HEK293 (cell line): ENCODE data around the gene TP63.

Experiments used
- CTCF ChIA-PET: fragments of 350-600 bp; formaldehyde crosslinking; extraction: SDS; loops from one replicate; lab custom pipeline; 2021; ENCODE audit warnings: antibody characterized with exemption; lab: Yijun Ruan, JAX
- POLR2A ChIA-PET: fragments of 300-600 bp; formaldehyde crosslinking; extraction: SDS; loops from one replicate; lab custom pipeline; 2020; ENCODE audit warnings: antibody characterized with exemption, inconsistent platforms; lab: Yijun Ruan, JAX
- H3K27ac ChIP-seq: fragments of 200-500 bp; sonication (Bioruptor generic); 2 replicates; pipeline ENCODE4 v1.5.1; 2014; ENCODE audit warnings: low read depth, low read length, control low read depth, inconsistent platforms; ENCODE audit errors: extremely low read depth
- H3K36me3 ChIP-seq, 2 experiments: fragments of 200-500 bp in 1 of 2; sonication (Bioruptor generic) in 1 of 2; 1 replicate in 1 of 2; 2 replicates in 1 of 2; pipeline ENCODE4 v1.5.1; 2014 to 2017; ENCODE audit warnings: inconsistent platforms in 2 of 2, low read length in 2 of 2; ENCODE audit not compliant: control insufficient read depth in 2 of 2, insufficient read depth in 1 of 2
- H3K4me1 ChIP-seq: fragments of 200-500 bp; sonication (Bioruptor generic); 2 replicates; pipeline ENCODE4 v1.5.1; 2014; ENCODE audit warnings: mild to moderate bottlenecking, low read length, inconsistent platforms; ENCODE audit not compliant: control insufficient read depth, insufficient read depth
- H3K4me3 ChIP-seq: 2 replicates; pipeline ENCODE4 v1.5.1; 2011; ENCODE audit warnings: low read depth, mild to moderate bottlenecking, control low read depth, low read length, moderate library complexity
- H3K9me3 ChIP-seq: fragments of 200-500 bp; sonication (Bioruptor generic); 2 replicates; pipeline ENCODE4 v1.5.1; 2014; ENCODE audit warnings: low read depth, low read length, inconsistent platforms; ENCODE audit not compliant: control insufficient read depth, insufficient read depth
- KLF16 ChIP-seq: fragments of 450-650 bp; formaldehyde crosslinking; IDR thresholded peaks from 2 replicates; pipeline ENCODE4 v1.5.1; 2017; ENCODE audit warnings: missing biosample characterization, missing genetic modification characterization
- MYNN ChIP-seq: fragments of 450-650 bp; formaldehyde crosslinking; IDR thresholded peaks from 2 replicates; pipeline ENCODE4 v1.5.1; 2016; ENCODE audit warnings: missing biosample characterization, missing genetic modification characterization, borderline replicate concordance
- TCF7L2 ChIP-seq: IDR thresholded peaks from 2 replicates; pipeline ENCODE4 v1.6.1; 2011; ENCODE audit warnings: low read depth, mild to moderate bottlenecking, inconsistent platforms, low read length, moderate library complexity, borderline replicate concordance
- ZBTB1 ChIP-seq: fragments of 450-650 bp; formaldehyde crosslinking; IDR thresholded peaks from 2 replicates; pipeline ENCODE4 v1.5.1; 2016; ENCODE audit warnings: missing biosample characterization, missing genetic modification characterization
- ZNF114 ChIP-seq: fragments of 450-650 bp; formaldehyde crosslinking; IDR thresholded peaks from 2 replicates; pipeline ENCODE4 v1.5.0; 2017; ENCODE audit warnings: missing biosample characterization, missing genetic modification characterization
- ZNF239 ChIP-seq: fragments of 450-650 bp; formaldehyde crosslinking; IDR thresholded peaks from 2 replicates; pipeline ENCODE4 v1.5.1; 2016; ENCODE audit warnings: missing biosample characterization, missing genetic modification characterization
- ZNF341 ChIP-seq: fragments of 450-650 bp; formaldehyde crosslinking; IDR thresholded peaks from 2 replicates; pipeline ENCODE4; 2016; ENCODE audit warnings: low read depth, missing biosample characterization, missing genetic modification characterization
- ZNF561 ChIP-seq: fragments of 450-650 bp; IDR thresholded peaks from 2 replicates; pipeline ENCODE4 v1.5.1; 2018; ENCODE audit warnings: missing biosample characterization, missing genetic modification characterization, borderline replicate concordance
- ZNF777 ChIP-seq: fragments of 450-650 bp; formaldehyde crosslinking; IDR thresholded peaks from 2 replicates; pipeline ENCODE4 v1.5.1; 2017; ENCODE audit warnings: missing biosample characterization, missing genetic modification characterization, borderline replicate concordance
- TF ChIP-seq, protein P1 (sequence below): fragments of 450-650 bp; formaldehyde crosslinking; IDR thresholded peaks from 2 replicates; pipeline ENCODE4 v1.5.1; 2017; ENCODE audit warnings: missing biosample characterization, missing genetic modification characterization
- TF ChIP-seq, protein P2 (sequence below): fragments of 450-650 bp; formaldehyde crosslinking; IDR thresholded peaks from 2 replicates; pipeline ENCODE4 v1.5.0; 2017; ENCODE audit warnings: missing biosample characterization, missing genetic modification characterization, borderline replicate concordance
- TF ChIP-seq, protein P3 (sequence below): fragments of 450-650 bp; formaldehyde crosslinking; IDR thresholded peaks from 2 replicates; pipeline ENCODE4 v1.5.1; 2016; ENCODE audit warnings: missing biosample characterization, missing genetic modification characterization, low read depth
- TF ChIP-seq, protein P4 (sequence below): fragments of 450-650 bp; formaldehyde crosslinking; optimal IDR thresholded peaks from 2 replicates; pipeline ENCODE3; 2016; ENCODE audit warnings: missing biosample characterization, mild to moderate bottlenecking, missing genetic modification characterization
- TF ChIP-seq, protein P5 (sequence below): fragments of 450-650 bp; formaldehyde crosslinking; IDR thresholded peaks from 2 replicates; pipeline ENCODE4 v1.5.1; 2016; ENCODE audit warnings: missing biosample characterization, missing genetic modification characterization
- TF ChIP-seq, protein P6 (sequence below): fragments of 450-650 bp; formaldehyde crosslinking; IDR thresholded peaks from 2 replicates; pipeline ENCODE4 v1.5.1; 2016; ENCODE audit warnings: missing biosample characterization, missing genetic modification characterization
- TF ChIP-seq, protein P7 (sequence below): fragments of 450-650 bp; formaldehyde crosslinking; IDR thresholded peaks from 2 replicates; pipeline ENCODE4 v1.5.1; 2017; ENCODE audit warnings: missing biosample characterization, missing genetic modification characterization

TP63 gene

DNA sequence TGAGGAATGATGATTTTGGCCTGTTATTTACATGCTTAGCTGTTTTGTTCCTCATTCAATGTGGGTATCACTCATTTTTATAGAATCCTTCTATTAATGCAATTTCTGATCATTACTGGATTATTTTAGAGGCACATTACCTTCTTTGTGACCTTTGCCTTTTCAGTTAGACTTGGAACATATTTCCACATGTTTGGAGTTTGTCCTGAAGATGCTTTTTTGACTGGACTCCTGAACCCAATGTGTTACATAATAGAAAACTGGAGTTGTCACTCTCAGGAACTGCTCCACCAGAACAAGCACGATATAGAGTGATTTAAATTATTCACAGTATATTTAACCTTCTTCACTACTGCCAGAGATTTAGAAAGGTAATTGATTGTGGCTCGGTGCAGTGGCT is 59.5 kb downstream of the TP63 start (continued):
- TF ChIP-seq, protein P1, sequence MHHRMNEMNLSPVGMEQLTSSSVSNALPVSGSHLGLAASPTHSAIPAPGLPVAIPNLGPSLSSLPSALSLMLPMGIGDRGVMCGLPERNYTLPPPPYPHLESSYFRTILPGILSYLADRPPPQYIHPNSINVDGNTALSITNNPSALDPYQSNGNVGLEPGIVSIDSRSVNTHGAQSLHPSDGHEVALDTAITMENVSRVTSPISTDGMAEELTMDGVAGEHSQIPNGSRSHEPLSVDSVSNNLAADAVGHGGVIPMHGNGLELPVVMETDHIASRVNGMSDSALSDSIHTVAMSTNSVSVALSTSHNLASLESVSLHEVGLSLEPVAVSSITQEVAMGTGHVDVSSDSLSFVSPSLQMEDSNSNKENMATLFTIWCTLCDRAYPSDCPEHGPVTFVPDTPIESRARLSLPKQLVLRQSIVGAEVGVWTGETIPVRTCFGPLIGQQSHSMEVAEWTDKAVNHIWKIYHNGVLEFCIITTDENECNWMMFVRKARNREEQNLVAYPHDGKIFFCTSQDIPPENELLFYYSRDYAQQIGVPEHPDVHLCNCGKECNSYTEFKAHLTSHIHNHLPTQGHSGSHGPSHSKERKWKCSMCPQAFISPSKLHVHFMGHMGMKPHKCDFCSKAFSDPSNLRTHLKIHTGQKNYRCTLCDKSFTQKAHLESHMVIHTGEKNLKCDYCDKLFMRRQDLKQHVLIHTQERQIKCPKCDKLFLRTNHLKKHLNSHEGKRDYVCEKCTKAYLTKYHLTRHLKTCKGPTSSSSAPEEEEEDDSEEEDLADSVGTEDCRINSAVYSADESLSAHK (tag by site-specific recombination) = no peak

DNA sequence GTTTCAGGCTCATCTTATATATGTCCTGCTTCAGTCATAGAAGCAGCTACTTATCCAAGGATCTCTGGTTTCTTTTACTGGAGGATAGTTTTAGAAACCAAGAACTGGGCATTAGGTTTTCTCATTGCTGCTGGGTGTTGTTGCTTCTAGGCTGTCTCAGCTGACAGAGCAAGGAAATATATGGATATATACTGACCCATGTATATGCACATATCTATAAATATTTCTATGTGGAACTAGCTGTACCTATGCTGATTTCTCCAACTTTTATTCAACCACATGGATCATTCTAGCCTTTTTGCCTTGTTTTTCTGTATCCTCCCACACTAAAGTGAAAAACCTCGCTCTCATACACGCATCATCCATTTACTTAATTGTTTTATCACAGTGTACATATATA is 64.2 kb downstream of the TP63 start:
- no peaks in the 10 kb centered on the region for H3K9me3 ChIP-seq
- CTCF ChIA-PET = interaction anchor here (0.9 kb wide), 1 partner anchor 11 kb away, joined by 3 read pairs; no protein-coding TSS in a partner anchor

More for the DNA sequence above, 64.2 kb downstream of the TP63 start:
- H3K4me3 ChIP-seq = no peak overlapping the region
- no peaks in the 10 kb centered on the region for H3K4me1 ChIP-seq
- POLR2A ChIA-PET = no interaction called here
- H3K27ac ChIP-seq = no peak overlapping the region
- TF ChIP-seq, protein P2, sequence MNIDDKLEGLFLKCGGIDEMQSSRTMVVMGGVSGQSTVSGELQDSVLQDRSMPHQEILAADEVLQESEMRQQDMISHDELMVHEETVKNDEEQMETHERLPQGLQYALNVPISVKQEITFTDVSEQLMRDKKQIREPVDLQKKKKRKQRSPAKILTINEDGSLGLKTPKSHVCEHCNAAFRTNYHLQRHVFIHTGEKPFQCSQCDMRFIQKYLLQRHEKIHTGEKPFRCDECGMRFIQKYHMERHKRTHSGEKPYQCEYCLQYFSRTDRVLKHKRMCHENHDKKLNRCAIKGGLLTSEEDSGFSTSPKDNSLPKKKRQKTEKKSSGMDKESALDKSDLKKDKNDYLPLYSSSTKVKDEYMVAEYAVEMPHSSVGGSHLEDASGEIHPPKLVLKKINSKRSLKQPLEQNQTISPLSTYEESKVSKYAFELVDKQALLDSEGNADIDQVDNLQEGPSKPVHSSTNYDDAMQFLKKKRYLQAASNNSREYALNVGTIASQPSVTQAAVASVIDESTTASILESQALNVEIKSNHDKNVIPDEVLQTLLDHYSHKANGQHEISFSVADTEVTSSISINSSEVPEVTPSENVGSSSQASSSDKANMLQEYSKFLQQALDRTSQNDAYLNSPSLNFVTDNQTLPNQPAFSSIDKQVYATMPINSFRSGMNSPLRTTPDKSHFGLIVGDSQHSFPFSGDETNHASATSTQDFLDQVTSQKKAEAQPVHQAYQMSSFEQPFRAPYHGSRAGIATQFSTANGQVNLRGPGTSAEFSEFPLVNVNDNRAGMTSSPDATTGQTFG (tag by site-specific recombination) = no peak
- TF ChIP-seq ZNF341 (tag by site-specific recombination) = no peak
- no peak for TF ChIP-seq TCF7L2
- TF ChIP-seq, protein P3, sequence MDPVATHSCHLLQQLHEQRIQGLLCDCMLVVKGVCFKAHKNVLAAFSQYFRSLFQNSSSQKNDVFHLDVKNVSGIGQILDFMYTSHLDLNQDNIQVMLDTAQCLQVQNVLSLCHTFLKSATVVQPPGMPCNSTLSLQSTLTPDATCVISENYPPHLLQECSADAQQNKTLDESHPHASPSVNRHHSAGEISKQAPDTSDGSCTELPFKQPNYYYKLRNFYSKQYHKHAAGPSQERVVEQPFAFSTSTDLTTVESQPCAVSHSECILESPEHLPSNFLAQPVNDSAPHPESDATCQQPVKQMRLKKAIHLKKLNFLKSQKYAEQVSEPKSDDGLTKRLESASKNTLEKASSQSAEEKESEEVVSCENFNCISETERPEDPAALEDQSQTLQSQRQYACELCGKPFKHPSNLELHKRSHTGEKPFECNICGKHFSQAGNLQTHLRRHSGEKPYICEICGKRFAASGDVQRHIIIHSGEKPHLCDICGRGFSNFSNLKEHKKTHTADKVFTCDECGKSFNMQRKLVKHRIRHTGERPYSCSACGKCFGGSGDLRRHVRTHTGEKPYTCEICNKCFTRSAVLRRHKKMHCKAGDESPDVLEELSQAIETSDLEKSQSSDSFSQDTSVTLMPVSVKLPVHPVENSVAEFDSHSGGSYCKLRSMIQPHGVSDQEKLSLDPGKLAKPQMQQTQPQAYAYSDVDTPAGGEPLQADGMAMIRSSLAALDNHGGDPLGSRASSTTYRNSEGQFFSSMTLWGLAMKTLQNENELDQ (tag by site-specific recombination) = no peak
- TF ChIP-seq, protein P4, sequence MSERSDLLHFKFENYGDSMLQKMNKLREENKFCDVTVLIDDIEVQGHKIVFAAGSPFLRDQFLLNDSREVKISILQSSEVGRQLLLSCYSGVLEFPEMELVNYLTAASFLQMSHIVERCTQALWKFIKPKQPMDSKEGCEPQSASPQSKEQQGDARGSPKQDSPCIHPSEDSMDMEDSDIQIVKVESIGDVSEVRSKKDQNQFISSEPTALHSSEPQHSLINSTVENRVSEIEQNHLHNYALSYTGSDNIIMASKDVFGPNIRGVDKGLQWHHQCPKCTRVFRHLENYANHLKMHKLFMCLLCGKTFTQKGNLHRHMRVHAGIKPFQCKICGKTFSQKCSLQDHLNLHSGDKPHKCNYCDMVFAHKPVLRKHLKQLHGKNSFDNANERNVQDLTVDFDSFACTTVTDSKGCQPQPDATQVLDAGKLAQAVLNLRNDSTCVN = no peak
- no peak for TF ChIP-seq MYNN (tag by site-specific recombination)
- TF ChIP-seq, protein P5, sequence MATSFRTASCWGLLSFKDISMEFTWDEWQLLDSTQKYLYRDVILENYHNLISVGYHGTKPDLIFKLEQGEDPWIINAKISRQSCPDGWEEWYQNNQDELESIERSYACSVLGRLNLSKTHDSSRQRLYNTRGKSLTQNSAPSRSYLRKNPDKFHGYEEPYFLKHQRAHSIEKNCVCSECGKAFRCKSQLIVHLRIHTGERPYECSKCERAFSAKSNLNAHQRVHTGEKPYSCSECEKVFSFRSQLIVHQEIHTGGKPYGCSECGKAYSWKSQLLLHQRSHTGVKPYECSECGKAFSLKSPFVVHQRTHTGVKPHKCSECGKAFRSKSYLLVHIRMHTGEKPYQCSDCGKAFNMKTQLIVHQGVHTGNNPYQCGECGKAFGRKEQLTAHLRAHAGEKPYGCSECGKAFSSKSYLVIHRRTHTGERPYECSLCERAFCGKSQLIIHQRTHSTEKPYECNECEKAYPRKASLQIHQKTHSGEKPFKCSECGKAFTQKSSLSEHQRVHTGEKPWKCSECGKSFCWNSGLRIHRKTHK (tag by site-specific recombination) = no peak
- TF ChIP-seq, protein P6, sequence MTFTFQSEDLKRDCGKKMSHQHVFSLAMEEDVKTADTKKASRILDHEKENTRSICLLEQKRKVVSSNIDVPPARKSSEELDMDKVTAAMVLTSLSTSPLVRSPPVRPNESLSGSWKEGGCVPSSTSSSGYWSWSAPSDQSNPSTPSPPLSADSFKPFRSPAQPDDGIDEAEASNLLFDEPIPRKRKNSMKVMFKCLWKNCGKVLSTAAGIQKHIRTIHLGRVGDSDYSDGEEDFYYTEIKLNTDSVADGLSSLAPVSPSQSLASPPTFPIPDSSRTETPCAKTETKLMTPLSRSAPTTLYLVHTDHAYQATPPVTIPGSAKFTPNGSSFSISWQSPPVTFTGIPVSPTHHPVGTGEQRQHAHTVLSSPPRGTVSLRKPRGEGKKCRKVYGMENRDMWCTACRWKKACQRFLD (tag by site-specific recombination) = no peak
- TF ChIP-seq, protein P7, sequence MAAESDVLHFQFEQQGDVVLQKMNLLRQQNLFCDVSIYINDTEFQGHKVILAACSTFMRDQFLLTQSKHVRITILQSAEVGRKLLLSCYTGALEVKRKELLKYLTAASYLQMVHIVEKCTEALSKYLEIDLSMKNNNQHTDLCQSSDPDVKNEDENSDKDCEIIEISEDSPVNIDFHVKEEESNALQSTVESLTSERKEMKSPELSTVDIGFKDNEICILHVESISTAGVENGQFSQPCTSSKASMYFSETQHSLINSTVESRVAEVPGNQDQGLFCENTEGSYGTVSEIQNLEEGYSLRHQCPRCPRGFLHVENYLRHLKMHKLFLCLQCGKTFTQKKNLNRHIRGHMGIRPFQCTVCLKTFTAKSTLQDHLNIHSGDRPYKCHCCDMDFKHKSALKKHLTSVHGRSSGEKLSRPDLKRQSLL (tag by site-specific recombination) = no peak
- no peak for TF ChIP-seq KLF16 (tag by site-specific recombination)
- no peak for TF ChIP-seq ZNF114 (tag by site-specific recombination)
- no peak for TF ChIP-seq ZNF561 (tag by site-specific recombination)
- no peak for TF ChIP-seq ZNF777 (tag by site-specific recombination)
- TF ChIP-seq ZBTB1 = no peak
- TF ChIP-seq ZNF239 (tag by site-specific recombination) = no peak
- no peaks in the 10 kb centered on the region for H3K36me3 ChIP-seq
